Activated CD8-positive, alpha-beta T cell treated with anti-CD3 and anti-CD28 coated beads, Interleukin-2, amount 10 ng/mL, durations not matched to agents 7 days and 5 days (primary cell): Measurements from ENCODE around the gene CD70. TPM values are rescaled to one million over a fixed set of nuclear protein-coding genes. Genes with fewer than 3 reads are reported as not detected.
"Not testable (repeated sequence)": the region's sequence is repeated elsewhere in the genome, so short reads cannot be mapped to it uniquely, and the experiment has no call there.

Experiments used
- ATAC-seq: fragments of 150-1000 bp; cut with Tn5 transposase; one replicate; pipeline ENCODE4 v1.10.0; 2021; ENCODE audit warnings: moderate library complexity
- CTCF ChIA-PET: fragments of 350-600 bp; sonication (Branson Sonifier 250); formaldehyde crosslinking; loops from one replicate; lab custom pipeline; 2021; ENCODE audit warnings: antibody characterized with exemption; lab: Charles Lee
- POLR2A ChIA-PET: fragments of 350-600 bp; sonication (Branson Sonifier 250); formaldehyde crosslinking; loops from one replicate; lab custom pipeline; 2021; ENCODE audit warnings: antibody characterized with exemption; lab: Charles Lee
- DNase-seq: peaks from one replicate; pipeline ENCODE4 v3.0.0-alpha.2; 2020
- H3K27ac Mint-ChIP-seq: one replicate; pipeline ENCODE4 v1.8.0; 2021; ENCODE audit warnings: mild to moderate bottlenecking, mixed read lengths
- H3K27me3 Mint-ChIP-seq: one replicate; pipeline ENCODE4 v1.8.0; 2021; ENCODE audit warnings: low read depth, mixed read lengths
- H3K36me3 Mint-ChIP-seq: one replicate; pipeline ENCODE4 v1.8.0; 2021; ENCODE audit warnings: low read depth, mixed read lengths
- H3K4me1 Mint-ChIP-seq: one replicate; pipeline ENCODE4 v1.8.0; 2021; ENCODE audit warnings: low read depth, mixed read lengths
- H3K4me3 Mint-ChIP-seq: one replicate; pipeline ENCODE4 v1.8.0; 2021; ENCODE audit warnings: mild to moderate bottlenecking, mixed read lengths
- H3K9me3 Mint-ChIP-seq: one replicate; pipeline ENCODE4 v1.8.0; 2022; ENCODE audit warnings: mixed read lengths; ENCODE audit not compliant: insufficient read depth
- total RNA-seq, 2 experiments: library from RNA; stranded (reverse); gene quantifications; one replicate each; pipeline ENCODE4 v1.2.3, GENCODE V29; 2021

Gene CD70
- total RNA-seq, 2 experiments from 2014 or later, result 16.9 to 17.3 TPM

DNA sequence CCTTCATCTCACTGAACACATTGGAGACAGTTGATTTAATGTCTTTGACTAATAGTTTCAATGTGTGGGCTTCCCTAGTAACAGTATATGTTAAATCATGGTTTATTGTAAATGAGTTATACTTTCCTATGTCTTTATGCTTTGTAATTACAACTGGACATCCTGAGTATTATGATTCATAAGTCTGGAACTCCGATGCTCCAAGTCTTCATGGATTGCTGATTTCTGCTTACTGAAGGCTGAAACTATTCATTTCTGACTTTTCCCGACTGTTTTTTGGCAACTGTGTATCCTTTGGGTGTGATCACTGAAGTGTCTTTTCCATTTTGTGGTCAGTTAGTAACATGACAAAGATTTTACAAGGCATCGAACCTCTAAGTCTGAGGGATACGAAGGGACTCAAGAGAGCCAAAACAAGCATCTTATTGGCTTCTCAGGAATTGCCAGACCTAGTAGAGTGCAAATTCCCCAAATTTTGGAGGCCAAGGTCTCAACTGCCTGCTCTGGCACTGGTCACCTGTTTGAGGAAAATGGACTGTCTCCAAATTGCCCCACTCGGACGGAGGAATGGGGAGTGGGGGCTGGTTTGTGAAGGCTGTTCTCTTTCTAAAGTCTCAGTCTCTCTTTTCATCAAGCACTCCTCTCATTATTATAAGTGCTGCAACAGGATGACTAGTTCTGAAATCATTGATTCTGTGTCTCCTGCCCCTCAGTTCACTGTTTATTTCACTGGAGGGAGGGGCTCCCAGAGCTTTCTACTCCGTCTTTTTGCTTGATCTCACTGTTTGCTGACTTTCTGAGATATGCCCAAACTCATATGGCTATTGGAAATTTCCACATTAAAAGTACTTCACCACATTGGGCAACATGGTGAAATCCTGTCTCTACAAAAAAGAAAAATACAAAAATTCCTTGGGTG, 20.2 kb upstream of the CD70 start:
- Mint-ChIP-seq H3K4me3 (no peak overlapping the region), H3K36me3 (peaks cover 2% of the 10 kb centered on the region), H3K4me1 (peaks cover 12% of the 10 kb centered on the region), H3K9me3 (no peaks in the 10 kb centered on the region), H3K27ac (no peak overlapping the region), H3K27me3 (peaks cover 25% of the 10 kb centered on the region)
- no peak for ATAC-seq
- DNase-seq, result no peak
- POLR2A ChIA-PET, result no interaction called here
- CTCF ChIA-PET, result no interaction called here

DNA sequence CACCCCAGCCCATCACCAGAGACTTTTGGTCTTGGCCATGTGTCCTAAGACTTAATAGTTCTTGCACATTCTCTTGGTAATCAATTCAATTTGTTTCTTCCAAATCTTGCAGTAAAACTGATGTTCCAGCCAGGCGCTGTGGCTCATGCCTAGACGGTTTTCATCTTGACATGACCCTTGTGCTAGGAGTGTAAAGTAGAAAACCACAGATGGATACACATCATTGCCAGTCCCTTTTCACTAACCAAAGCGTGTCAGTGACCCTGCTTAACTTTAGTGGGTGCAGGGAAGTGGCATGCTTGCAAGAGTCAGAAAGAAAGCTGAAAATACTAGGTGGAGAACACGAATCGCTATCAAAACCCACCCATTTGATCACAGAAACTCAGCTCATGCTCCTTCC, 18.0 kb upstream of the CD70 start:
- peaks cover 25% of the 10 kb centered on the region for H3K27me3 Mint-ChIP-seq
- H3K27ac Mint-ChIP-seq, result no peak overlapping the region
- H3K4me1 Mint-ChIP-seq, result peaks cover 10% of the 10 kb centered on the region
- DNase-seq, result no peak
- H3K4me3 Mint-ChIP-seq, result no peak overlapping the region
- ATAC-seq, result no peak
- H3K36me3 Mint-ChIP-seq, result peaks cover 2% of the 10 kb centered on the region
- POLR2A ChIA-PET, result no interaction called here
- CTCF ChIA-PET, result interaction anchor here (2.3 kb wide), 1 partner anchor 92 kb away, joined by 6 read pairs; no protein-coding TSS in a partner anchor
- H3K9me3 Mint-ChIP-seq, result no peaks in the 10 kb centered on the region

DNA sequence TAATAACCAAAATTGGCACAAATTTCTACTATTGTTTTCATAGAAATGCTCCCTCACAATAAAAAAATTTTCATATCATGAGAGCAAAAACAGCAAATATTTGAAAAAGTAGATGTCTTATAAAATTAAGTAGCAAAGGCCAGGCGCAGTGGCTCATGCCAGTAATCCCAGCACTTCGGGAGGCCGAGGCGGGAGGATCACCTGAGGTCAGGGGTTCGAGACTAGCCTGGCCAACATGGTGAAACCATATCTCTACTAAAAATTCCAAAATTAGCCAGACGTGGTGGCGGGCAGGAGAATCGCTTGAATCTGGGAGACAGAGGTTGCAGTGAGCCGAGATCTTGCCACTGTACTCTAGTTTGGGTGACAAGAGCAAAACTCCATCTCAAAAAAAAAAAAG, 17.2 kb upstream of the CD70 start:
- POLR2A ChIA-PET, DNase-seq, ATAC-seq, H3K4me3 Mint-ChIP-seq, H3K9me3 Mint-ChIP-seq, H3K36me3 Mint-ChIP-seq, H3K27ac Mint-ChIP-seq: not testable (repeated sequence)
- H3K27me3 Mint-ChIP-seq, result peaks cover 25% of the 10 kb centered on the region
- H3K4me1 Mint-ChIP-seq, result peaks cover 10% of the 10 kb centered on the region
- CTCF ChIA-PET, result interaction anchor here (2.3 kb wide), 1 partner anchor 91 kb away, joined by 6 read pairs; no protein-coding TSS in a partner anchor

DNA sequence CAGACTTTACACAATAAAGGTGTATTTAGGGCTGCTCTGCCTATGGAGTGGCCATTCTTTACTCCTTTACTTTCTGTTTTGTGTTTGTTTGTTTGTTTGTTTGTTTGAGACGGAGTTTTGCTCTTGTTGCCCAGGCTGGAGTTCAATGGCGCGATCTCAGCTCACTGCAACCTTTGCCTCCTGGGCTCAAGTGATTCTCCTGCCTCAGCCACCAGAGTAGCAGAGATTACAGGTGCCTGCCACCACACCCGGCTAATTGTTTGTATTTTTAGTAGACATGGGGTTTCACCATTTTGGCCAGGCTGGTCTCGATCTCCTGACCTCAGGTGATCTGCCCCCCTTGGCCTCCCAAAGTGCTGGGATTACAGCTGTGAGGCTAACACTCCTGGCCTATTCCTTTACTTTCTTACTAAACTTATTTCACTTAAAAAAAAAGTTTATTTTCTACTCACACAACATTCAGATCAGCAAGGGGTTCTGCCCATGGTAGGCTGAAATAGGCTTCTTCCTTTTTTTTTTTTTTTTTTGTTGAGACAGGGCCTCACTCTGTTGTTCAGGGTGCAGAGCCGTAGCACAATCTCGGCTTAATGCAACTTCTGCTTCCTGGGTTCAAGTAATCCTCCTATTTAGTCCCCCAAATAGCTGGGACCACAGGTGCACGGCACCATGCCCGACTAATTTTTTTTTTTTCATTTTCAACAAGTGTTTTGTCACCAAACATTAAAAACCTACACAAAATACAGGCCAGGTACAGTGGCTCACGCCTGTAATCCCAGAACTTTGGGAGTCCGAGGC, 15.5 kb upstream of the CD70 start:
- Mint-ChIP-seq H3K4me1 (peaks cover 18% of the 10 kb centered on the region), H3K27me3 (peaks cover 17% of the 10 kb centered on the region)
- H3K9me3 Mint-ChIP-seq, ATAC-seq, DNase-seq, H3K36me3 Mint-ChIP-seq, H3K4me3 Mint-ChIP-seq, POLR2A ChIA-PET, H3K27ac Mint-ChIP-seq: not testable (repeated sequence)
- CTCF ChIA-PET, result interaction anchor here (2.3 kb wide), 1 partner anchor 90 kb away, joined by 6 read pairs; no protein-coding TSS in a partner anchor

DNA sequence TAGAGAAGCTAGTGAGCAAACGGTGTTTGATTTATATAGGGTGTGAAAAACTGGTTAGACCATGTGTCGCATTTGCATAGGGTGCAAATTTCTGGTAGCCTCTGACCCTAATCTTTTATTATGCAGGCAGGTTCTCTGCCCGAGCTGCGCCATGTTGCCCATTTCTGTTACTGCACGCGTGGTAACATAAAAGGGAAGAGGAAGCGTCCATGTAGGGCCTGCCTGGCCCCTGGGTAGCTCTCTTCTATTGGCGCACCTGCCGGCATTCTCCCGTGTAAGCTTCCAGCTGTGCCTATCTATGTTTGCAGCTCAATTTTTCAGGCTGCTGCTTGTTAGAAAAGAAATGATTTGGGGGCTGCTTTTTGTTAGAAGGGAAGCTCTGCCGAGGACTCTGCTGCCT, 14.0 kb upstream of the CD70 start:
- DNase-seq (no peak), ATAC-seq (no peak)
- no peak overlapping the region for H3K27ac Mint-ChIP-seq
- H3K36me3 Mint-ChIP-seq, result peaks cover 2% of the 10 kb centered on the region
- POLR2A ChIA-PET, result interaction anchor here (0.6 kb wide), 1 partner anchor 342 kb away, joined by 3 read pairs; no protein-coding TSS in a partner anchor
- H3K27me3 Mint-ChIP-seq, result peaks cover 8% of the 10 kb centered on the region
- CTCF ChIA-PET, result interaction anchor here (1.0 to 1.6 kb wide), 3 partner anchors 27 to 259 kb away, joined by 3 to 5 read pairs (median 4); no protein-coding TSS in a partner anchor
- peaks cover 30% of the 10 kb centered on the region for H3K4me1 Mint-ChIP-seq
- no peak overlapping the region for H3K4me3 Mint-ChIP-seq
- no peaks in the 10 kb centered on the region for H3K9me3 Mint-ChIP-seq

DNA sequence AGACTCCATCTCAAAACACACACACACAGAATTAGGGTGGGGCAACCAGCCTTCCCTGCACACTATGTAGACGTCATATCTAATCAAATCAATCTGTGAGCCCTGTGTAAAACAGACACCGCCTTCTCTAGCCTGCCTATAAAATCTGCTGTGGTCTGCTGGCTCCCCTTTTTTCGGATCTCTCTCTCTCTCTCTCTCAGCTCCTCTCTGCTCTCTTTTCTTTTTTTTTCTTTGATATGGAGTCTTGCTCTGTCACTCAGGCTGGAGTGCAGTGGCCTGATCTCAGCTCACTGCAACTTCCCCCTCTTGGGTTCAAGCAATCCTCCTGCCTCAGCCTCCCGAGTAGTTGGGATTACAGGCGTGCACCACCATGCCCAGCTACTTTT, 11.8 kb upstream of the CD70 start:
- Mint-ChIP-seq H3K27ac (no peak overlapping the region), H3K36me3 (peaks cover 4% of the 10 kb centered on the region), H3K27me3 (no peaks in the 10 kb centered on the region), H3K9me3 (no peaks in the 10 kb centered on the region), H3K4me1 (peaks cover 37% of the 10 kb centered on the region), H3K4me3 (no peak overlapping the region)
- ChIA-PET CTCF (interaction anchor here (0.6 to 1.6 kb wide), 3 partner anchors 11 to 504 kb away, joined by 3 to 5 read pairs (median 3); no protein-coding TSS in a partner anchor), POLR2A (no interaction called here)
- DNase-seq, result no peak
- no peak for ATAC-seq

DNA sequence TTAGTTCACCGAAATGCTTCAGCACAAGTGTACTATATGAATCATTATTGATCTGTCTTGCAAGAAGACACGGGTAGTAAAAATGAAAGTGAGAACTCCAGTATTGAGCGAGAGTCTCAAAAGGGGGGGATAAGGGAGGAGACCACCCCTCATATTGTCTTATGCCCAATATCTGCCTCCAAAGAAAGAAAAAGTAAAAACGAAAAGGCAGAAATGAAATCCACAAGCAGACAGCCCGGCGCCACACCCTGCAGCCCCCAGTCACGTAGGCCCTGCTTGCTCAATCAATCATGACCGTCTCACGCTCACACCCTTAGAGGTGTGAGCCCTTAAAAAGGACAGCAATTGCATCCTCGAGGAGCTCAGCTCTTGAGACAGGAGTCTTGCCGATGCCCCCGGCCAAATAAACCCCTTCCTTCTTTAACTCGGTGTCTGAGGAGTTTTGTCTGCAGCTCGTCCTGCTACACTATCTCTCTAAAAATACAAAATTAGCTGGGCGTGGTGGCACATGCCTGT, 10.6 kb upstream of the CD70 start:
- Mint-ChIP-seq H3K4me1 (peaks cover 40% of the 10 kb centered on the region), H3K27ac (peak overlapping the region; percentile 82), H3K4me3 (peak overlapping the region; percentile 63)
- peak; percentile 55 for ATAC-seq
- not testable (repeated sequence) for H3K36me3 Mint-ChIP-seq, H3K9me3 Mint-ChIP-seq, DNase-seq, H3K27me3 Mint-ChIP-seq
- POLR2A ChIA-PET, result interaction anchor here (0.6 kb wide), 1 partner anchor 19 kb away, joined by 3 read pairs; no protein-coding TSS in a partner anchor
- CTCF ChIA-PET, result interaction anchor here (1.4 to 1.6 kb wide), 2 partner anchors 12 to 134 kb away, joined by 3 to 5 read pairs; no protein-coding TSS in a partner anchor

DNA sequence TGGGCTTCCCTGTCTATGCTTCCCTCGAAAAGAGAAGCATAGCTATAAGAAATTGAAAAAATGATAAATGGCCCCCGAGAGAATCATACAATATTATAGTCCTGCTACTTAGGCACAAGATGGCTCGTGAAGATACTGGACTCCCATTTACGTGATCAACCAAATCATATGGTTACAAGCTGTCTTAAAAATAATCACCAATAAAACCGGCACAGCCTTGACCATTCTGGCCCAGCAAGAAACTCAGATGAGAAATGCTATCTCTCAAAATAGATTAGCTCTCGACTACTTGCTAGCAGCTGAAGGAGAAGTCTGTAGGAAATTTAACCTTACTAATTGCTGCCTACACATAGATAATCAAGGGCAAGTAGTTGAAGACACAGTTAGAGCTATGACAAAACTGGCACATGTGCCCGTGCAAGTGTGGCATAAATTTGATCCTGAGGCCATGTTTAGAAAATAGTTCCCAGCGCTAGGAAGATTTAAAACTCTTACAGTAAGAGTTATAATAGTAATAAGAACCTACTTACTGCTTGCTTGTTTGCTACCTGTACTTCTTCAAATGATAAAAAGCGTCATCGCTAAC, 10.1 kb upstream of the CD70 start:
- peak overlapping the region; percentile 63 for H3K4me3 Mint-ChIP-seq
- CTCF ChIA-PET, result interaction anchor here (1.6 kb wide), 1 partner anchor 135 kb away, joined by 3 read pairs; no protein-coding TSS in a partner anchor

DNA sequence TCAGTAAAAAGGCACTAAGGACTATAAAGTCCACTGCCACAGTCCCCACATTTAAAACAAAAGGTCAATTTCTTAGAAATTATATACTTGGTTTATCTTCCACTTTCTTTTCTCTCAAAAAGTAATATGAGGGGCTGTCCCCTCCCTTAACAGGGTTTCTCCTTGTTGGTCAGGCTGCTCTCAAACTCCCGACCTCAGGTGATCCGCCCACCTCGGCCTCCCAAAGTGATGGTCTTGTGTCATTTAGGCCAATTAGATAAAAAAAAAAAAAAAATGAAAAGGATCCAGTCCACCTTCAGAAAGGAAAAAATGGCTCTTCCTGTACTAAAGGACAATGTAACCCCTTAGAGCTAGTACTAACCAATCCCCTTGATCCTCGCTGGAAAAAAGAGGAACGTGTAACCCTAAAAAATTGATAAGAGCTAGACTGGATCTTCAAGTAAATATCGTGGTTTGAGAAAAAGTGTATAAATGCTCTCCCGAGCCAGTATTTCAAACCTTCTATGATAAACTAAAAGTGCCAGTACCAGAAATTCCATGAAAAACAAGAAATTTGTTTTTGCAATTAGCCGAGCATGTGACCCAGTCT, 9.0 kb upstream of the CD70 start:
- no peaks in the 10 kb centered on the region for H3K27me3 Mint-ChIP-seq
- CTCF ChIA-PET, result no interaction called here
- H3K9me3 Mint-ChIP-seq, result no peaks in the 10 kb centered on the region
- no peak for DNase-seq
- ATAC-seq, result no peak
- H3K4me1 Mint-ChIP-seq, result peaks cover 42% of the 10 kb centered on the region
- no peak overlapping the region for H3K27ac Mint-ChIP-seq
- peaks cover 5% of the 10 kb centered on the region for H3K36me3 Mint-ChIP-seq
- H3K4me3 Mint-ChIP-seq, result peak overlapping the region; percentile 63
- POLR2A ChIA-PET, result no interaction called here

More for the DNA sequence above, 10.1 kb upstream of the CD70 start:
- Mint-ChIP-seq H3K4me1 (peaks cover 40% of the 10 kb centered on the region), H3K27ac (peak overlapping the region; percentile 82)
- not testable (repeated sequence) for H3K9me3 Mint-ChIP-seq, DNase-seq, H3K36me3 Mint-ChIP-seq, ATAC-seq, H3K27me3 Mint-ChIP-seq
- POLR2A ChIA-PET, result interaction anchor here (0.6 kb wide), 1 partner anchor 12 kb away, joined by 3 read pairs; no protein-coding TSS in a partner anchor

DNA sequence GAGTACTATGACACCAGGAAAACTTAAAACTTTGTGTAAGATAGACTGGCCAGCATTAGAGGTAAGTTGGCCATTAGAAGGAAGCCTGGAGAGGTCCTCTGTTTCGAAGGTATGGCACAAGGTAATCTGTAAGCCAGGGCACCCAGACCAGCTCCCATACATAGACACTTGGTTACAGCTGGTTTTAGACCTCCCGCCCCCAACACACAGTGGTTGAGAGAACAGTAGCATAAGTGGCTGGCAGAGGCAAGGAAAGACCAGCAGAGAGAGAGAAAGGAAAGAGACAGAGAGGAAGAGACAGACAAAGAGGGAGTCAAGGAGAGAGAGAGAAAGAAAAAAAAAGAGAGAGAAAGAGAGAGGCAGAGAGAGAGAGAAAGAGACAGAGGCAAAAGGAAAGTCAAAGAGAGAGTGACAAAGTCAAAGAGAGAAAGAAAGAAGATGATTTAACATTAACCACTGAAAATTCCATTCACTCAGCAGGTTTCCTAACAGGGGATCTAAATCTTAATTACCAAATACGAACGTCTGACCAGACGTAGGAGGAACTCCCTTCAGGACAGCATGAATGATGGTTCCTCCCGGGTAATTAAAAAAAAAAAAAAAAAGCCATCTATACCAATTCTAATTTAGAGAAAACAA, 7.4 kb upstream of the CD70 start:
- Mint-ChIP-seq H3K4me3 (peak overlapping the region; percentile 12), H3K27ac (peak overlapping the region; percentile 40), H3K4me1 (peaks cover 37% of the 10 kb centered on the region)
- H3K9me3 Mint-ChIP-seq, POLR2A ChIA-PET, CTCF ChIA-PET, H3K27me3 Mint-ChIP-seq, H3K36me3 Mint-ChIP-seq, DNase-seq, ATAC-seq: not testable (repeated sequence)
